Sigmoid colon (tissue), 7 donors: ENCODE data around the gene GRM1. TPM values are rescaled to one million over a fixed set of nuclear protein-coding genes. Genes with fewer than 3 reads are reported as not detected.

Experiments
- DNase-seq: peaks from one replicate; pipeline ENCODE4 v3.0.0-alpha.2; 2019
- H3K27ac ChIP-seq, 4 donors: fragments of 200-600 bp; sonication (generic); one replicate each; pipeline ENCODE4 v1.5.1; 2016 to 2019; ENCODE audit warnings: mild to moderate bottlenecking in 1 of 4
- H3K27me3 ChIP-seq, 3 donors: fragments of 200-600 bp; sonication (generic); one replicate each; pipeline ENCODE4 v1.5.1; 2019; ENCODE audit warnings: mild to moderate bottlenecking in 1 of 3
- H3K36me3 ChIP-seq, 4 donors: fragments of 200-600 bp; sonication (generic); one replicate each; pipeline ENCODE4 v1.5.1; 2016 to 2019
- H3K4me1 ChIP-seq, 4 donors: fragments of 200-600 bp; sonication (generic); one replicate each; pipeline ENCODE4 v1.5.1; 2017 to 2019
- H3K4me3 ChIP-seq, 4 donors: fragments of 200-600 bp; sonication (generic); one replicate each; pipeline ENCODE4 v1.5.1; 2017 to 2019; ENCODE audit warnings: mild to moderate bottlenecking in 2 of 4, moderate library complexity in 1 of 4
- H3K9me3 ChIP-seq, 4 donors: fragments of 200-600 bp in 3 of 4; sonication (generic) in 3 of 4; one replicate each; pipeline versions ENCODE4 v1.5.1 to v1.6.1; 2013 to 2019
- EP300 ChIP-seq, 4 donors: sonication (generic); formaldehyde crosslinking; IDR thresholded peaks; one replicate each; pipeline ENCODE4 v1.6.1; 2017; ENCODE audit warnings: antibody characterized with exemption in 4 of 4
- POLR2A ChIP-seq, 2 donors: fragments of 450-650 bp; IDR thresholded peaks; one replicate each; pipeline ENCODE4 v1.6.1; 2016; ENCODE audit warnings: antibody characterized with exemption in 2 of 2, mild to moderate bottlenecking in 2 of 2, moderate library complexity in 2 of 2
- POLR2AphosphoS5 ChIP-seq, 4 donors: sonication (generic); formaldehyde crosslinking; IDR thresholded peaks; one replicate each; pipeline ENCODE4 v1.6.1; 2017; ENCODE audit warnings: antibody characterized with exemption in 4 of 4
- WGBS, 2 donors: extraction: QIAGEN DNeasy Blood & Tissue Kit; methylation state at CpG; one replicate each; pipeline ENCODE4 v1.1.7; 2013; 5-methylcytosine and 5-hydroxymethylcytosine counted together
- intact Hi-C: fragments of 100-400 bp; cut with DNase I; formaldehyde crosslinking; loops from one replicate; pipeline ENCODE4 v1.15.1; 2023
- polyA plus RNA-seq, 3 donors: library from polyadenylated mRNA; stranded (reverse); fragments of 200-250 nt; gene quantifications; one replicate each; pipeline ENCODE4 v1.2.3, GENCODE V29; 2013
- total RNA-seq, 4 donors: library from RNA; depleted of rRNA; stranded (reverse); fragments of >200 nt; gene quantifications; one replicate each; pipeline ENCODE4 v1.1.0, GENCODE V29; 2016
- TF ChIP-seq, protein P1 (sequence below), 4 experiments: fragments of 450-650 bp in 3 of 4; fragments of 200-600 bp in 1 of 4; IDR thresholded peaks; one replicate each; pipeline ENCODE4 v1.5.1; 2016 to 2019; ENCODE audit warnings: antibody characterized with exemption in 4 of 4, mild to moderate bottlenecking in 3 of 4, moderate library complexity in 2 of 4
- donor health status: healthy with polysubstance abuse.
- donor health status: Bipolar disorder and iron deficiency.
- donor health status: healthy.

GRM1 gene
- total and polyA plus RNA-seq, 7 donors = under 0.01 to 0.36 (median 0.03) TPM; not detected in 4

DNA sequence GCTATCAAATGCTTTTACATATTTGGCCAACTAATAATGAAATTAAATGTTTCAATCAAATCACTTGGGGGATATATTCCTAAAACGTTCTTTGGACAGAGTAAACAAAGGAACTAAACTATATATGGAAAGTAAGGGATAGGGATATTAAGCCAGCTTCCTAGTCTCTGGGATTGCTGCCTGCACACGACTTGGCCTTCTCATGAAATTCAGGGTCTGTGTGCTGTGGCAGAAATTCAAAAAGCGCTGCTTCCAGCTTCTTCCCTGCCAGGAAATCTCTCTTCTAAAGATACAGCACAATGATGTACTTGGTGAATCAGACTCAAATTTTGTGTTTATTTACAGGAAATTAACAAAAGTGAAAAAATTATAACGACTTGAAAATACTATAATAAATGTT is 308.5 kb downstream of the GRM1 start:
- no peak overlapping the region for H3K27ac ChIP-seq
- DNase-seq = no peak
- H3K4me1 ChIP-seq = peaks cover 0 to 20% (median 14%) of the 10 kb centered on the region in 4 donors
- no peak overlapping the region for H3K4me3 ChIP-seq
- no peaks in the 10 kb centered on the region for H3K27me3 ChIP-seq
- no peaks in the 10 kb centered on the region for H3K36me3 ChIP-seq
- no peaks in the 10 kb centered on the region for H3K9me3 ChIP-seq
- no peak for TF ChIP-seq POLR2AphosphoS5 (IDR thresholded peaks at IDR 0.05)
- TF ChIP-seq EP300 (IDR thresholded peaks at IDR 0.05) = no peak
- TF ChIP-seq, protein P1, sequence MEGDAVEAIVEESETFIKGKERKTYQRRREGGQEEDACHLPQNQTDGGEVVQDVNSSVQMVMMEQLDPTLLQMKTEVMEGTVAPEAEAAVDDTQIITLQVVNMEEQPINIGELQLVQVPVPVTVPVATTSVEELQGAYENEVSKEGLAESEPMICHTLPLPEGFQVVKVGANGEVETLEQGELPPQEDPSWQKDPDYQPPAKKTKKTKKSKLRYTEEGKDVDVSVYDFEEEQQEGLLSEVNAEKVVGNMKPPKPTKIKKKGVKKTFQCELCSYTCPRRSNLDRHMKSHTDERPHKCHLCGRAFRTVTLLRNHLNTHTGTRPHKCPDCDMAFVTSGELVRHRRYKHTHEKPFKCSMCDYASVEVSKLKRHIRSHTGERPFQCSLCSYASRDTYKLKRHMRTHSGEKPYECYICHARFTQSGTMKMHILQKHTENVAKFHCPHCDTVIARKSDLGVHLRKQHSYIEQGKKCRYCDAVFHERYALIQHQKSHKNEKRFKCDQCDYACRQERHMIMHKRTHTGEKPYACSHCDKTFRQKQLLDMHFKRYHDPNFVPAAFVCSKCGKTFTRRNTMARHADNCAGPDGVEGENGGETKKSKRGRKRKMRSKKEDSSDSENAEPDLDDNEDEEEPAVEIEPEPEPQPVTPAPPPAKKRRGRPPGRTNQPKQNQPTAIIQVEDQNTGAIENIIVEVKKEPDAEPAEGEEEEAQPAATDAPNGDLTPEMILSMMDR (IDR thresholded peaks at IDR 0.05) = no peak
- TF ChIP-seq POLR2A (IDR thresholded peaks at IDR 0.05) = no peak
- intact Hi-C loops = no loop called here
- WGBS, 2 donors = 67% methylated on average over 4 of the region's 4 CpGs

DNA sequence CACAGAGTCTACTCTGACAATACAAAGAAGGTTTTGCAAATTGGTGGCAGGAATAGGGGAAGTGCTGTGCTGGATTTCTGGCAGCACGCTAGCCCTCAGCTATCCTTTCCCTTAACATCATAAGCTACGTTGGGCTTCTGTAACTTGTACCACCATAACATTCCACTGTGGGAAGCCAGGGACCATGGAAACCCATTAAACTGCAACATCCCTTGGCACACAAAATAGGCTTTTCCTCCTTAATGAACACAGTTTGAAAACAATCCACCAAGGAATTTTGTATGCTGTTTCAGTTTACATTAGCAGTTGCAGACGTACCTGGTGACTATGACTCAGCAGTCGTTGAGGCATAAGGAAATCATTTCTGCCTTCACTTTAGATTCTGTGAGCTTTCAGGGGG is 310.9 kb downstream of the GRM1 start:
- DNase-seq = no peak
- TF ChIP-seq, protein P1 (IDR thresholded peaks at IDR 0.05) = no peak
- TF ChIP-seq EP300 (IDR thresholded peaks at IDR 0.05) (no peak), POLR2AphosphoS5 (IDR thresholded peaks at IDR 0.05) (peak in 1 of 4 donors; percentile 41)
- Histone ChIP-seq H3K36me3 (no peaks in the 10 kb centered on the region), H3K9me3 (no peaks in the 10 kb centered on the region), H3K27ac (peak overlapping the region in 1 of 4 donors; percentile 46), H3K27me3 (no peaks in the 10 kb centered on the region), H3K4me3 (no peak overlapping the region), H3K4me1 (peaks cover 0 to 20% (median 14%) of the 10 kb centered on the region in 4 donors)
- intact Hi-C loops = no loop called here
- WGBS, 2 donors = 36 to 48% methylated on average over 4 of the region's 4 CpGs

DNA sequence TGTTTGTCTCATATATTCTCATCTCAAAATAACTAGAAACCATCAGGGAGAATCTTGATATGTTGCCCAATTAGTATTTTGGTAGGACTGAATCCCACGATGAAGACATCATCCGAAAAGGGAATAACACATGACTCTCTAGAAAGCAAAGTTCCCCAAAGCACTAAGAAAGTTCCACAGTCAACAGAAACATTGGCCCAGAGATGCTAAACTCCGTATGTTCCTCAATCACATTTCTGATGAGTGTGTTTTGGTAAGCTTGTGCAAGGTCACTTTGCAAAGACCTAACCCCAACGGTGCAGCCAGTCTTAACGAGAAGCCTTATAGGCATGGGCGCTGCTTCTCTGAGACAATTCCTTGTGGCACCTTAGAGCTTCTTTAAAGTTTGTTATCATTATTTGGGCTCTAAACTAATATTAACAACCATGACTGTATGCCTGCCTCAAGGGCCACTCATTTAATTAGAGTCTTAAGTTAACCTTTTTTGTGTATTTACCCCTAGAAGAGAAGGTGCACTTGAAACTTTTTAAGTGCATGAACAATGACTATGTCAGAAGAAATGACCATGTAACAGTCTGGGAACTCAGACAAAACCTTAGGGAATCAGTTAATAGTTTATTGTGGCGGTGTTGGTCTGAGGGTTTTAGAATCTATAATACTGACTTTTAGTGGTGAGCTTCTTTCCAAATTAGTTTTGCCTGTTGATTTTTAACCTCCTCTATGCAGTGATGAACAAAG is 312.8 kb downstream of the GRM1 start:
- no peaks in the 10 kb centered on the region for H3K27me3 ChIP-seq
- H3K4me1 ChIP-seq = peaks cover 0 to 20% (median 14%) of the 10 kb centered on the region in 4 donors
- intact Hi-C loops = no loop called here
- no peak overlapping the region for H3K4me3 ChIP-seq
- no peaks in the 10 kb centered on the region for H3K9me3 ChIP-seq
- TF ChIP-seq, protein P1 (IDR thresholded peaks at IDR 0.05) = no peak
- TF ChIP-seq POLR2AphosphoS5 (IDR thresholded peaks at IDR 0.05) (no peak), POLR2A (IDR thresholded peaks at IDR 0.05) (no peak), EP300 (IDR thresholded peaks at IDR 0.05) (no peak)
- WGBS, 2 donors = 87 to 92% methylated on average over 7 of the region's 7 CpGs
- H3K27ac ChIP-seq = no peak overlapping the region
- no peaks in the 10 kb centered on the region for H3K36me3 ChIP-seq
- no peak for DNase-seq

DNA sequence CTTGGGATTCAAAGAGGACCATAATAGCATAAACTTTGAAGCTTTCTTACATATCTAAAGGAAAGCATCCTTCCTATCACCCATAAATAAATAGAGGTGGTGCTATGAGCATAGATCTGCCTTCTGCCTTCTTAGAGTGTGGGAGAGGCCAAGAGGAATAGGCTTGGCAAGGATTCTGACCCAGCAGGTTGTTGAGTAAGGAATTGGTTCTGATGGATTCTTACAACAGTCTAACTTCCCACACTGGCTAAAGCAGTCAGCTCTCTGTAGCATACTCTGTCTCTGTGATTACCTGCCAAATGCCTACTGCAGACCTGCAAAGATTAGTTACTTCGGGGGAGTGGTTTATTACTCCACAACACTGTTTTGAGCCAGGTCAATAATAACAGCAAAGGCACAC is 316.7 kb downstream of the GRM1 start:
- Histone ChIP-seq H3K4me1 (no peaks in the 10 kb centered on the region), H3K27me3 (no peaks in the 10 kb centered on the region), H3K9me3 (no peaks in the 10 kb centered on the region), H3K4me3 (no peak overlapping the region), H3K36me3 (no peaks in the 10 kb centered on the region), H3K27ac (no peak overlapping the region)
- DNase-seq = no peak
- TF ChIP-seq, protein P1 (IDR thresholded peaks at IDR 0.05) = no peak
- no peak for TF ChIP-seq POLR2AphosphoS5 (IDR thresholded peaks at IDR 0.05)
- no peak for TF ChIP-seq EP300 (IDR thresholded peaks at IDR 0.05)
- TF ChIP-seq POLR2A (IDR thresholded peaks at IDR 0.05) = no peak
- WGBS, 2 donors = 17 to 60% methylated on average over 1 of the region's 1 CpG
- intact Hi-C loops = no loop called here

DNA sequence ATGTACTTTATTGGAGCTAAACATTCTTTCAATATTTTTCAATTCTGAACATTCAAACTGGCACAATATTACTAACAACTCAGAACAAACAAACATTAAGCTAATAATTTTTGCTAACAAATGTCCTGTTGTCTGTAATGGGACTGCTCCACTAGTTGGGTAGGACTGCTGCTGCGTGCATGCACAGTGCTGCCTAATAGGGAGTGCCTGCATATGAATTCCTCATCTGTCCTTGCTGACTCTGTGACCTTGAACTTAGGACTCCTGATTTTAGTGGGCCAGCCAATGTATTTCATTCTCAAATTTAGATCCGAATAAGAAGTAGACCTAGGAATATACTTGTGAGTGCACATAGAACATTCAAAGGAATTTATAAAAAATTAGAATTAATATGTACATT is 318.2 kb downstream of the GRM1 start:
- H3K27me3 ChIP-seq = no peaks in the 10 kb centered on the region
- no peak overlapping the region for H3K4me3 ChIP-seq
- no peak for DNase-seq
- H3K4me1 ChIP-seq = no peaks in the 10 kb centered on the region
- WGBS, 2 donors = 79 to 93% methylated on average over 2 of the region's 2 CpGs
- TF ChIP-seq, protein P1 (IDR thresholded peaks at IDR 0.05) = no peak
- TF ChIP-seq EP300 (IDR thresholded peaks at IDR 0.05) = no peak
- no peak for TF ChIP-seq POLR2AphosphoS5 (IDR thresholded peaks at IDR 0.05)
- TF ChIP-seq POLR2A (IDR thresholded peaks at IDR 0.05) = no peak
- H3K9me3 ChIP-seq = no peaks in the 10 kb centered on the region
- H3K27ac ChIP-seq = no peak overlapping the region
- no peaks in the 10 kb centered on the region for H3K36me3 ChIP-seq
- intact Hi-C loops = no loop called here
